Measurements from ENCODE around the gene SLC35A4. TPM values are rescaled to one million over a fixed set of nuclear protein-coding genes. Genes with fewer than 3 reads are reported as not detected.

SLC35A4 gene
- total RNA-seq, 4 donors from 2014 or later, result 24.5 to 52.0 (median 32.7) TPM

GRCh38 chr5:140567136-140567818, 2.6 kb downstream of the SLC35A4 start:
- peaks cover 0 to 50% of the 10 kb centered on the region in 2 donors for H3K36me3 ChIP-seq
- no peak overlapping the region for H3K27ac ChIP-seq
- peaks cover 0 to 83% (median 37%) of the 10 kb centered on the region in 3 donors for H3K4me1 ChIP-seq
- no peak overlapping the region for H3K4me3 ChIP-seq
- no CpG with 5 or more reads among the region's 22 CpGs for WGBS, 2 donors (ENCODE audit: low coverage in 1 of 2)
- no peak for ATAC-seq
- TF ChIP-seq POLR2AphosphoS5 (IDR thresholded peaks at IDR 0.05) (no peak), POLR2A (IDR thresholded peaks at IDR 0.05) (no peak), EP300 (IDR thresholded peaks at IDR 0.05) (no peak)
- TF ChIP-seq, protein P1, sequence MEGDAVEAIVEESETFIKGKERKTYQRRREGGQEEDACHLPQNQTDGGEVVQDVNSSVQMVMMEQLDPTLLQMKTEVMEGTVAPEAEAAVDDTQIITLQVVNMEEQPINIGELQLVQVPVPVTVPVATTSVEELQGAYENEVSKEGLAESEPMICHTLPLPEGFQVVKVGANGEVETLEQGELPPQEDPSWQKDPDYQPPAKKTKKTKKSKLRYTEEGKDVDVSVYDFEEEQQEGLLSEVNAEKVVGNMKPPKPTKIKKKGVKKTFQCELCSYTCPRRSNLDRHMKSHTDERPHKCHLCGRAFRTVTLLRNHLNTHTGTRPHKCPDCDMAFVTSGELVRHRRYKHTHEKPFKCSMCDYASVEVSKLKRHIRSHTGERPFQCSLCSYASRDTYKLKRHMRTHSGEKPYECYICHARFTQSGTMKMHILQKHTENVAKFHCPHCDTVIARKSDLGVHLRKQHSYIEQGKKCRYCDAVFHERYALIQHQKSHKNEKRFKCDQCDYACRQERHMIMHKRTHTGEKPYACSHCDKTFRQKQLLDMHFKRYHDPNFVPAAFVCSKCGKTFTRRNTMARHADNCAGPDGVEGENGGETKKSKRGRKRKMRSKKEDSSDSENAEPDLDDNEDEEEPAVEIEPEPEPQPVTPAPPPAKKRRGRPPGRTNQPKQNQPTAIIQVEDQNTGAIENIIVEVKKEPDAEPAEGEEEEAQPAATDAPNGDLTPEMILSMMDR (IDR thresholded peaks at IDR 0.05), result no peak
- H3K27me3 ChIP-seq, result no peaks in the 10 kb centered on the region
- H3K9me3 ChIP-seq, result no peaks in the 10 kb centered on the region

- H3K36me3 ChIP-seq, result peaks cover 0 to 49% of the 10 kb centered on the region in 2 donors
- H3K27me3 ChIP-seq, result no peaks in the 10 kb centered on the region
- TF ChIP-seq POLR2AphosphoS5 (IDR thresholded peaks at IDR 0.05) (no peak), EP300 (IDR thresholded peaks at IDR 0.05) (no peak), POLR2A (IDR thresholded peaks at IDR 0.05) (no peak)
- TF ChIP-seq, protein P1 (IDR thresholded peaks at IDR 0.05), result no peak
- H3K27ac ChIP-seq, result no peak overlapping the region
- H3K4me1 ChIP-seq, result peaks cover 0 to 77% (median 35%) of the 10 kb centered on the region in 3 donors
- no peaks in the 10 kb centered on the region for H3K9me3 ChIP-seq
- no peak for ATAC-seq
- WGBS, 2 donors (ENCODE audit: low coverage in 1 of 2), result no CpG with 5 or more reads among the region's 13 CpGs
- no peak overlapping the region for H3K4me3 ChIP-seq
Observed at GRCh38 chr5:140567871-140568270, 3.2 kb downstream of the SLC35A4 start.

DNA sequence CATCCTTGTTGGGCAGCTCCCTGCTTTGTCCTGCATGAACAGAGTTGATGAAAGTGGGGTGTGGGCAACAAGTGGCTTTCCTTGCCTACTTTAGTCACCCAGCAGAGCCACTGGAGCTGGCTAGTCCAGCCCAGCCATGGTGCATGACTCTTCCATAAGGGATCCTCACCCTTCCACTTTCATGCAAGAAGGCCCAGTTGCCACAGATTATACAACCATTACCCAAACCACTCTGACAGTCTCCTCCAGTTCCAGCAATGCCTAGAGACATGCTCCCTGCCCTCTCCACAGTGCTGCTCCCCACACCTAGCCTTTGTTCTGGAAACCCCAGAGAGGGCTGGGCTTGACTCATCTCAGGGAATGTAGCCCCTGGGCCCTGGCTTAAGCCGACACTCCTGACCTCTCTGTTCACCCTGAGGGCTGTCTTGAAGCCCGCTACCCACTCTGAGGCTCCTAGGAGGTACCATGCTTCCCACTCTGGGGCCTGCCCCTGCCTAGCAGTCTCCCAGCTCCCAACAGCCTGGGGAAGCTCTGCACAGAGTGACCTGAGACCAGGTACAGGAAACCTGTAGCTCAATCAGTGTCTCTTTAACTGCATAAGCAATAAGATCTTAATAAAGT, 3.9 kb downstream of the SLC35A4 start:
- peak overlapping the region in 3 of 4 donors; percentile 52 to 64 (median 60) for H3K27ac ChIP-seq

GRCh38 chr5:140569197-140569596, 4.6 kb downstream of the SLC35A4 start:
- Histone ChIP-seq H3K9me3 (no peaks in the 10 kb centered on the region), H3K36me3 (peaks cover 0 to 49% of the 10 kb centered on the region in 2 donors), H3K27ac (peak overlapping the region in 3 of 4 donors; percentile 52 to 64 (median 60)), H3K4me3 (no peak overlapping the region), H3K27me3 (no peaks in the 10 kb centered on the region), H3K4me1 (peaks cover 0 to 65% (median 27%) of the 10 kb centered on the region in 3 donors)
- no peak for ATAC-seq
- WGBS, 2 donors (ENCODE audit: low coverage in 1 of 2), result 64 to 68% methylated on average over 4 of the region's 4 CpGs
- TF ChIP-seq, protein P1 (IDR thresholded peaks at IDR 0.05), result no peak
- TF ChIP-seq POLR2A (IDR thresholded peaks at IDR 0.05), result no peak
- no peak for TF ChIP-seq EP300 (IDR thresholded peaks at IDR 0.05)
- no peak for TF ChIP-seq POLR2AphosphoS5 (IDR thresholded peaks at IDR 0.05)

More for the DNA sequence above, 3.9 kb downstream of the SLC35A4 start:
- Histone ChIP-seq H3K4me3 (no peak overlapping the region), H3K36me3 (peaks cover 0 to 49% of the 10 kb centered on the region in 2 donors), H3K4me1 (peaks cover 0 to 70% (median 28%) of the 10 kb centered on the region in 3 donors), H3K27me3 (no peaks in the 10 kb centered on the region), H3K9me3 (no peaks in the 10 kb centered on the region)
- ATAC-seq, result no peak
- TF ChIP-seq, protein P1 (IDR thresholded peaks at IDR 0.05), result no peak
- no peak for TF ChIP-seq EP300 (IDR thresholded peaks at IDR 0.05)
- no peak for TF ChIP-seq POLR2A (IDR thresholded peaks at IDR 0.05)
- TF ChIP-seq POLR2AphosphoS5 (IDR thresholded peaks at IDR 0.05), result no peak
- no CpG with 5 or more reads among the region's 2 CpGs for WGBS, 2 donors (ENCODE audit: low coverage in 1 of 2)
